AG09319 (cell line): ENCODE data around the gene EHD1.
"Not testable (repeated sequence)": the region's sequence is repeated elsewhere in the genome, so short reads cannot be mapped to it uniquely, and the experiment has no call there.

Experiments used
- DNase-seq: peaks from one replicate; pipeline ENCODE4 v3.0.0-alpha.2; 2010; ENCODE audit warnings: low read depth; ENCODE audit errors: extremely low read depth
- TF ChIP-seq, protein P1 (sequence below): IDR thresholded peaks from 2 replicates; pipeline ENCODE4 v1.5.1; 2011; ENCODE audit warnings: low read depth, mild to moderate bottlenecking, inconsistent platforms, low read length, moderate library complexity

Gene EHD1

GRCh38 chr11:64823568-64824119 lies 54.8 kb downstream of the EHD1 start:
- DNase-seq = no peak
- TF ChIP-seq, protein P1, sequence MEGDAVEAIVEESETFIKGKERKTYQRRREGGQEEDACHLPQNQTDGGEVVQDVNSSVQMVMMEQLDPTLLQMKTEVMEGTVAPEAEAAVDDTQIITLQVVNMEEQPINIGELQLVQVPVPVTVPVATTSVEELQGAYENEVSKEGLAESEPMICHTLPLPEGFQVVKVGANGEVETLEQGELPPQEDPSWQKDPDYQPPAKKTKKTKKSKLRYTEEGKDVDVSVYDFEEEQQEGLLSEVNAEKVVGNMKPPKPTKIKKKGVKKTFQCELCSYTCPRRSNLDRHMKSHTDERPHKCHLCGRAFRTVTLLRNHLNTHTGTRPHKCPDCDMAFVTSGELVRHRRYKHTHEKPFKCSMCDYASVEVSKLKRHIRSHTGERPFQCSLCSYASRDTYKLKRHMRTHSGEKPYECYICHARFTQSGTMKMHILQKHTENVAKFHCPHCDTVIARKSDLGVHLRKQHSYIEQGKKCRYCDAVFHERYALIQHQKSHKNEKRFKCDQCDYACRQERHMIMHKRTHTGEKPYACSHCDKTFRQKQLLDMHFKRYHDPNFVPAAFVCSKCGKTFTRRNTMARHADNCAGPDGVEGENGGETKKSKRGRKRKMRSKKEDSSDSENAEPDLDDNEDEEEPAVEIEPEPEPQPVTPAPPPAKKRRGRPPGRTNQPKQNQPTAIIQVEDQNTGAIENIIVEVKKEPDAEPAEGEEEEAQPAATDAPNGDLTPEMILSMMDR = no peak

DNA sequence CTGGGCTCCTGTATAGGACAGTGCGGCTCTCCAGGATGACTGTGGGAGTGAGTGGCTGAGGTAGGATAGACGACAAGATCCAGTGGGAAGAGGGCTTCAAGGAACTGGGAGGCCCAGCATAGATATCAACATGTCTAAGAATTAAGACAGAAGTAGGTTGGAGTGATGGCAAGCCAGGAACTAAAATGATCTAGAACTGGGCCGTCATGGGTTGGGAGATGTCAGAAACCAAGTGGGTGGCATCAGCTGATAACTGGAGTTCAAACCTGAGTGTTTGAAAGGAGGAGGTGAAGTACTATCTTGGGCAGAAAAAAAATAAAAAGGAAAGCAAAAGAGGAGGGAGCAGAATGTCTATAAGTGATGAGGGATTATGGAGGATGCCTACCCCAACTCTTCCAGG lies 60.9 kb downstream of the EHD1 start:
- TF ChIP-seq, protein P1 = no peak
- DNase-seq = no peak

GRCh38 chr11:64815433-64815832 lies 63.0 kb downstream of the EHD1 start:
- not testable (repeated sequence) for DNase-seq

- no peak for DNase-seq
- TF ChIP-seq, protein P1 = no peak
These were observed 63.7 kb downstream of the EHD1 start for GRCh38 chr11:64814712-64815187.

GRCh38 chr11:64813826-64814225 lies 64.6 kb downstream of the EHD1 start:
- no peak for DNase-seq
- TF ChIP-seq, protein P1 = no peak

DNA sequence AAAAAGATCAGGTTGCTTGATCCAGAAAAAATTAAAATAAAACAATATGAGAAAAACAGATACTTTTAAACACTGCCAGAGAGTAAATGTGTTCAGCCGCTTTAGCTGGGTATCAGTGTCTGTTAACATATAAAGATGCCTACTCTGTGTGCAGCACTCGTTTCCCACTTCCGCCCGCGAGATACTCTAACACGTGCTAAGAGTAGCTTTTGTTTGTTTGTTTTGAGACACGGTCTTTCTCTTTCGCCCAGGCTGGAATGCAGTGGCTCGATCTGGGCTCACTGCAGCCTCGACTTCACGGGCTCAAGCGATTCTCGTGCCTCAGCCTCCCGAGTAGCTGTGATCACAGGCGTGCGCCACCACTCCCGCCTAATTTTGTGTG lies 67.5 kb downstream of the EHD1 start:
- TF ChIP-seq, protein P1 = no peak
- DNase-seq = no peak

DNA sequence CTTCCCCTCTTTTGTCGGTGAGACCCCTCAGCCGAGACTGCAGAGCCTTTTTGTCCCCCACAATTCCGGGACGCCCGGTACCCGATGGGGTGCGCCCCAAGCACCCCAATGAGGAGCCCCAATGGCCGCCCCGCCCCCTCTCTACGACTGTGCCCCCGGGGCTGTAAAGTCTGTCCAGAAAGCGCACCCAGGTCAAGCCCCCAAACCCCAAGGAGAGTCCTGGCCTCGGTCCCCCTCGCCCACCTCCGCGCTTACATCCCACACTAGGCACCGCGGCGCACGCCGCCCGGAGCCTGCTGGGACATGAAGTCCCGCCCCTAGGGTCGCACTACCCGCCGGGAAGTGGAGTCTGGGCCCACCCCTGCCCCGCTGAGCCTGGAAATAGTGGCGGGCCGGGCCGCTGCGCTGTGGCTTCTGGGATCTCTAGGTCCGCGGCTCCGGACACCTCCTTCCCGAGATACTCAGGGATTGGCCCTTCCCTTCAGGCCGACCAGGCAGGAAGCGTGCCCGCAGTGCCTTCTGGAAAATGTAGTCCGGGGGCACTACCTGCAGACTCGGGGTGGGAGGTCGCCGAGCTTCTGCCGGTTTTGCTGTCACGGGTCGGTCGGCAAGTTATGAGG lies 68.0 kb downstream of the EHD1 start, which contains the start of gene MEN1:
TSS of gene MEN1 (minus strand) at position 281 of the 620 bp plus-strand sequence. CDS start 442 bp downstream, outside the sequence.
- TF ChIP-seq, protein P1 = no peak
- peak; percentile 82 for DNase-seq
